ENCODE results near the gene ARFGEF3.

ARFGEF3 gene

GRCh38 chr6:138183790-138184134 is 22.0 kb downstream of the ARFGEF3 start:
- no peak overlapping the region for H3K4me3 ChIP-seq (ENCODE audit: low read depth, low read length)
- no peaks in the 10 kb centered on the region for H3K36me3 ChIP-seq (ENCODE audit: control insufficient read depth in 2 of 2, insufficient read depth in 1 of 2, low read length in 2 of 2)
- POLR2A ChIA-PET: interaction anchor here (1.4 kb wide), 1 partner anchor 17 kb away, joined by 5 read pairs; no protein-coding TSS in a partner anchor
- H3K9me3 ChIP-seq (ENCODE audit: control insufficient read depth, insufficient read depth, low read depth, low read length): no peaks in the 10 kb centered on the region
- CTCF ChIA-PET: interaction anchor here (0.5 to 1.2 kb wide), 7 partner anchors 9 to 728 kb away, joined by 3 to 4 read pairs (median 4); no protein-coding TSS in a partner anchor
- TF ChIP-seq ZNF785 (tag by site-specific recombination; IDR thresholded peaks at IDR 0.05): no peak
- TF ChIP-seq ZBTB44 (tag by site-specific recombination; IDR thresholded peaks at IDR 0.05): no peak
- no peak for TF ChIP-seq MYNN (tag by site-specific recombination; IDR thresholded peaks at IDR 0.05; ENCODE audit: borderline replicate concordance)
- no peak for TF ChIP-seq BCL11A (tag by site-specific recombination; IDR thresholded peaks at IDR 0.05; ENCODE audit: low read depth)
- no peak for TF ChIP-seq ZNF18 (tag by site-specific recombination; IDR thresholded peaks at IDR 0.05)
- TF ChIP-seq ZNF521 (tag by site-specific recombination; IDR thresholded peaks at IDR 0.05): no peak
- no peak for TF ChIP-seq ELK4 (IDR thresholded peaks at IDR 0.05; ENCODE audit: borderline replicate concordance, low read depth, low read length)
- no peak for TF ChIP-seq ZNF560 (tag by site-specific recombination; IDR thresholded peaks at IDR 0.05; ENCODE audit: borderline replicate concordance)
- no peak for TF ChIP-seq EGR2 (tag by site-specific recombination; IDR thresholded peaks at IDR 0.05; ENCODE audit: low read depth)
- TF ChIP-seq FEZF1 (tag by site-specific recombination; IDR thresholded peaks at IDR 0.05): no peak
- no peak for TF ChIP-seq ZNF174 (tag by site-specific recombination; IDR thresholded peaks at IDR 0.05)
- TF ChIP-seq ZNF24 (tag by site-specific recombination; IDR thresholded peaks at IDR 0.05): no peak
- TF ChIP-seq ZNF324 (tag by site-specific recombination; IDR thresholded peaks at IDR 0.05): no peak
- no peak for TF ChIP-seq ZNF76 (tag by site-specific recombination; IDR thresholded peaks at IDR 0.05; ENCODE audit: borderline replicate concordance, low read depth)
- TF ChIP-seq KLF16 (tag by site-specific recombination; IDR thresholded peaks at IDR 0.05): no peak
- TF ChIP-seq ZNF747 (tag by site-specific recombination; IDR thresholded peaks at IDR 0.05): no peak
- no peak for TF ChIP-seq CTCF (tag by site-specific recombination; IDR thresholded peaks at IDR 0.05)
- TF ChIP-seq ZFP69B (tag by site-specific recombination; IDR thresholded peaks at IDR 0.05): no peak
- no peak for TF ChIP-seq ZNF501 (tag by site-specific recombination; IDR thresholded peaks at IDR 0.05)
- TF ChIP-seq KLF9 (tag by site-specific recombination; IDR thresholded peaks at IDR 0.05; ENCODE audit: low read depth): no peak
- H3K27ac ChIP-seq (ENCODE audit: extremely low read depth, low read depth, low read length): no peak overlapping the region
- peaks cover 8% of the 10 kb centered on the region for H3K4me1 ChIP-seq (ENCODE audit: control insufficient read depth, insufficient read depth, low read length)

- H3K9me3 ChIP-seq (ENCODE audit: control insufficient read depth, insufficient read depth, low read depth, low read length): no peaks in the 10 kb centered on the region
- TF ChIP-seq FEZF1 (tag by site-specific recombination; IDR thresholded peaks at IDR 0.05): no peak
- no peak for TF ChIP-seq ZNF623 (tag by site-specific recombination; IDR thresholded peaks at IDR 0.05)
- no peak for TF ChIP-seq ZNF549 (tag by site-specific recombination; IDR thresholded peaks at IDR 0.05)
- TF ChIP-seq ZNF585B (tag by site-specific recombination; IDR thresholded peaks at IDR 0.05): no peak
- H3K4me3 ChIP-seq (ENCODE audit: low read depth, low read length): no peak overlapping the region
- POLR2A ChIA-PET: no interaction called here
- no peaks in the 10 kb centered on the region for H3K36me3 ChIP-seq (ENCODE audit: control insufficient read depth in 2 of 2, insufficient read depth in 1 of 2, low read length in 2 of 2)
- CTCF ChIA-PET: interaction anchor here (0.6 to 0.7 kb wide), 5 partner anchors 62 to 728 kb away, joined by 3 to 4 read pairs (median 4); no protein-coding TSS in a partner anchor
- H3K4me1 ChIP-seq (ENCODE audit: control insufficient read depth, insufficient read depth, low read length): peaks cover 13% of the 10 kb centered on the region
- H3K27ac ChIP-seq (ENCODE audit: extremely low read depth, low read depth, low read length): no peak overlapping the region
These were observed 22.5 kb downstream of the ARFGEF3 start for GRCh38 chr6:138184230-138184629.
